ENCODE data around the gene ZNHIT2.

ZNHIT2 gene

GRCh38 chr11:65160643-65161042, 43.1 kb upstream of the ZNHIT2 start:
- TF ChIP-seq CTCF (IDR thresholded peaks at IDR 0.05; ENCODE audit: low read depth, low read length) (no peak), EZH2phosphoT487 (IDR thresholded peaks at IDR 0.05; ENCODE audit: low read depth) (no peak)
- Histone ChIP-seq H3K9me3 (ENCODE audit: insufficient read depth, low read length) (no peaks in the 10 kb centered on the region), H3K36me3 (replicated peaks; ENCODE audit: low read depth, low read length) (no peaks in the 10 kb centered on the region), H3K4me2 (ENCODE audit: low read length) (no peak overlapping the region), H3K79me2 (ENCODE audit: low read length) (no peaks in the 10 kb centered on the region), H2AFZ (ENCODE audit: low read depth, low read length) (no peak overlapping the region), H3K27me3 (ENCODE audit: low read depth, low read length) (no peaks in the 10 kb centered on the region), H4K20me1 (ENCODE audit: insufficient read depth, low read length) (no peaks in the 10 kb centered on the region), H3K27ac (ENCODE audit: low read length) (no peak overlapping the region), H3K4me1 (ENCODE audit: low read length) (peaks cover 10% of the 10 kb centered on the region), H3K9ac (ENCODE audit: low read length) (no peak overlapping the region), H3K4me3 (ENCODE audit: low read length) (no peak overlapping the region)

- H3K4me1 ChIP-seq (ENCODE audit: low read length): peaks cover 10% of the 10 kb centered on the region
- H3K9me3 ChIP-seq (ENCODE audit: insufficient read depth, low read length): no peaks in the 10 kb centered on the region
- H3K27ac ChIP-seq (ENCODE audit: low read length): no peak overlapping the region
- H2AFZ ChIP-seq (ENCODE audit: low read depth, low read length): no peak overlapping the region
- H3K4me2 ChIP-seq (ENCODE audit: low read length): no peak overlapping the region
- no peaks in the 10 kb centered on the region for H3K36me3 ChIP-seq (replicated peaks; ENCODE audit: low read depth, low read length)
- H3K9ac ChIP-seq (ENCODE audit: low read length): no peak overlapping the region
- H3K4me3 ChIP-seq (ENCODE audit: low read length): no peak overlapping the region
- H4K20me1 ChIP-seq (ENCODE audit: insufficient read depth, low read length): no peaks in the 10 kb centered on the region
- TF ChIP-seq CTCF (IDR thresholded peaks at IDR 0.05; ENCODE audit: low read depth, low read length) (no peak), EZH2phosphoT487 (IDR thresholded peaks at IDR 0.05; ENCODE audit: low read depth) (no peak)
- H3K27me3 ChIP-seq (ENCODE audit: low read depth, low read length): no peaks in the 10 kb centered on the region
- no peaks in the 10 kb centered on the region for H3K79me2 ChIP-seq (ENCODE audit: low read length)
Measured at GRCh38 chr11:65159012-65159411, 41.5 kb upstream of the ZNHIT2 start.

GRCh38 chr11:65157336-65157735, 39.8 kb upstream of the ZNHIT2 start:
- no peaks in the 10 kb centered on the region for H3K9me3 ChIP-seq (ENCODE audit: insufficient read depth, low read length)
- H3K4me1 ChIP-seq (ENCODE audit: low read length): peaks cover 13% of the 10 kb centered on the region
- H4K20me1 ChIP-seq (ENCODE audit: insufficient read depth, low read length): no peaks in the 10 kb centered on the region
- no peaks in the 10 kb centered on the region for H3K79me2 ChIP-seq (ENCODE audit: low read length)
- TF ChIP-seq CTCF (IDR thresholded peaks at IDR 0.05; ENCODE audit: low read depth, low read length) (no peak), EZH2phosphoT487 (IDR thresholded peaks at IDR 0.05; ENCODE audit: low read depth) (no peak)
- no peak overlapping the region for H2AFZ ChIP-seq (ENCODE audit: low read depth, low read length)
- H3K4me3 ChIP-seq (ENCODE audit: low read length): no peak overlapping the region
- no peaks in the 10 kb centered on the region for H3K27me3 ChIP-seq (ENCODE audit: low read depth, low read length)
- no peaks in the 10 kb centered on the region for H3K36me3 ChIP-seq (replicated peaks; ENCODE audit: low read depth, low read length)
- H3K4me2 ChIP-seq (ENCODE audit: low read length): no peak overlapping the region
- H3K9ac ChIP-seq (ENCODE audit: low read length): no peak overlapping the region
- H3K27ac ChIP-seq (ENCODE audit: low read length): no peak overlapping the region

- H3K27ac ChIP-seq (ENCODE audit: low read length): no peak overlapping the region
- no peaks in the 10 kb centered on the region for H3K36me3 ChIP-seq (replicated peaks; ENCODE audit: low read depth, low read length)
- H3K79me2 ChIP-seq (ENCODE audit: low read length): no peaks in the 10 kb centered on the region
- TF ChIP-seq EZH2phosphoT487 (IDR thresholded peaks at IDR 0.05; ENCODE audit: low read depth): no peak
- H4K20me1 ChIP-seq (ENCODE audit: insufficient read depth, low read length): no peaks in the 10 kb centered on the region
- no peak overlapping the region for H3K4me3 ChIP-seq (ENCODE audit: low read length)
- H3K4me1 ChIP-seq (ENCODE audit: low read length): peaks cover 17% of the 10 kb centered on the region
- no peak overlapping the region for H2AFZ ChIP-seq (ENCODE audit: low read depth, low read length)
- no peaks in the 10 kb centered on the region for H3K9me3 ChIP-seq (ENCODE audit: insufficient read depth, low read length)
- no peak overlapping the region for H3K4me2 ChIP-seq (ENCODE audit: low read length)
- H3K27me3 ChIP-seq (ENCODE audit: low read depth, low read length): no peaks in the 10 kb centered on the region
- H3K9ac ChIP-seq (ENCODE audit: low read length): no peak overlapping the region
Measured at GRCh38 chr11:65156926-65157325, 39.4 kb upstream of the ZNHIT2 start.

- no peaks in the 10 kb centered on the region for H3K9me3 ChIP-seq (ENCODE audit: insufficient read depth, low read length)
- no peak overlapping the region for H3K4me3 ChIP-seq (ENCODE audit: low read length)
- no peak overlapping the region for H3K27ac ChIP-seq (ENCODE audit: low read length)
- no peak overlapping the region for H2AFZ ChIP-seq (ENCODE audit: low read depth, low read length)
- H3K36me3 ChIP-seq (replicated peaks; ENCODE audit: low read depth, low read length): no peaks in the 10 kb centered on the region
- H3K27me3 ChIP-seq (ENCODE audit: low read depth, low read length): no peaks in the 10 kb centered on the region
- H3K4me1 ChIP-seq (ENCODE audit: low read length): peaks cover 22% of the 10 kb centered on the region
- no peak overlapping the region for H3K9ac ChIP-seq (ENCODE audit: low read length)
- no peaks in the 10 kb centered on the region for H4K20me1 ChIP-seq (ENCODE audit: insufficient read depth, low read length)
- no peak overlapping the region for H3K4me2 ChIP-seq (ENCODE audit: low read length)
- TF ChIP-seq EZH2phosphoT487 (IDR thresholded peaks at IDR 0.05; ENCODE audit: low read depth) (no peak), CTCF (IDR thresholded peaks at IDR 0.05; ENCODE audit: low read depth, low read length) (no peak)
- no peaks in the 10 kb centered on the region for H3K79me2 ChIP-seq (ENCODE audit: low read length)
Measured at GRCh38 chr11:65156256-65156655, 38.8 kb upstream of the ZNHIT2 start.
